ENCODE data around the gene FIBIN.

The FIBIN gene

DNA sequence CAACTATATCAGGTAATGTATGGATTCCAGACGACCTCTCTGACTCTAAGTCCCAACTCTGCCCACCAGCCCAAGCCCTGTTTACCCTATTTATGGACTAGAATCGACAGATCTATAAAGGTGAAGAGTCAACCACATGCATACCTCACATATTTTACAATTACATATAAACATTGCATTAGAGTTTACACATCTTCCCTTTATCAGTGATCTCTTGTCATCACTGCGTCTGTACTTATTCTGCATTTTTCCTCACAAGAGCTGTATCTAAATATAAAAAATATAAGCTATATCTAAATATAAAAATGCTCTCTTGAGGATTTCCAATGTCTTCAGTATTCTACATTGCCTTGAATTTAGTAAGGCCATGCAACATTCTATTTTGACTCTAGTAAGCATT lies 8.5 kb downstream of the FIBIN start:
- no peaks in the 10 kb centered on the region for H3K4me1 ChIP-seq (ENCODE audit: insufficient read depth, low read length)
- DNase-seq (no peak), ATAC-seq (ENCODE audit: insufficient read depth, low read depth) (no peak)
- H3K27ac ChIP-seq (ENCODE audit: low read length) = no peak overlapping the region
- H3K4me3 ChIP-seq (ENCODE audit: low read depth in 1 of 2, low read length in 2 of 2) = no peak overlapping the region
- H3K79me2 ChIP-seq (ENCODE audit: insufficient read depth, low read length) = no peaks in the 10 kb centered on the region
- H3K9ac ChIP-seq (ENCODE audit: low read depth, low read length) = no peak overlapping the region
- H2AFZ ChIP-seq (ENCODE audit: low read depth, low read length) = no peak overlapping the region
- H3K4me2 ChIP-seq (ENCODE audit: insufficient read depth, low read length) = no peak overlapping the region
- H3K36me3 ChIP-seq (ENCODE audit: insufficient read depth, low read length) = no peaks in the 10 kb centered on the region
- H4K20me1 ChIP-seq (ENCODE audit: insufficient read depth, low read length) = no peaks in the 10 kb centered on the region
- no peak for TF ChIP-seq EZH2 (IDR thresholded peaks at IDR 0.05; ENCODE audit: borderline replicate concordance, low read depth, low read length, severe bottlenecking)
- TF ChIP-seq, protein P1, sequence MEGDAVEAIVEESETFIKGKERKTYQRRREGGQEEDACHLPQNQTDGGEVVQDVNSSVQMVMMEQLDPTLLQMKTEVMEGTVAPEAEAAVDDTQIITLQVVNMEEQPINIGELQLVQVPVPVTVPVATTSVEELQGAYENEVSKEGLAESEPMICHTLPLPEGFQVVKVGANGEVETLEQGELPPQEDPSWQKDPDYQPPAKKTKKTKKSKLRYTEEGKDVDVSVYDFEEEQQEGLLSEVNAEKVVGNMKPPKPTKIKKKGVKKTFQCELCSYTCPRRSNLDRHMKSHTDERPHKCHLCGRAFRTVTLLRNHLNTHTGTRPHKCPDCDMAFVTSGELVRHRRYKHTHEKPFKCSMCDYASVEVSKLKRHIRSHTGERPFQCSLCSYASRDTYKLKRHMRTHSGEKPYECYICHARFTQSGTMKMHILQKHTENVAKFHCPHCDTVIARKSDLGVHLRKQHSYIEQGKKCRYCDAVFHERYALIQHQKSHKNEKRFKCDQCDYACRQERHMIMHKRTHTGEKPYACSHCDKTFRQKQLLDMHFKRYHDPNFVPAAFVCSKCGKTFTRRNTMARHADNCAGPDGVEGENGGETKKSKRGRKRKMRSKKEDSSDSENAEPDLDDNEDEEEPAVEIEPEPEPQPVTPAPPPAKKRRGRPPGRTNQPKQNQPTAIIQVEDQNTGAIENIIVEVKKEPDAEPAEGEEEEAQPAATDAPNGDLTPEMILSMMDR (IDR thresholded peaks at IDR 0.05; ENCODE audit: borderline replicate concordance, extremely low read depth, low read length, poor library complexity, severe bottlenecking) = no peak
- H3K27me3 ChIP-seq (ENCODE audit: insufficient read depth, low read length, poor library complexity) = no peaks in the 10 kb centered on the region
- H3K9me3 ChIP-seq (ENCODE audit: insufficient read depth, low read length, severe bottlenecking) = no peaks in the 10 kb centered on the region

DNA sequence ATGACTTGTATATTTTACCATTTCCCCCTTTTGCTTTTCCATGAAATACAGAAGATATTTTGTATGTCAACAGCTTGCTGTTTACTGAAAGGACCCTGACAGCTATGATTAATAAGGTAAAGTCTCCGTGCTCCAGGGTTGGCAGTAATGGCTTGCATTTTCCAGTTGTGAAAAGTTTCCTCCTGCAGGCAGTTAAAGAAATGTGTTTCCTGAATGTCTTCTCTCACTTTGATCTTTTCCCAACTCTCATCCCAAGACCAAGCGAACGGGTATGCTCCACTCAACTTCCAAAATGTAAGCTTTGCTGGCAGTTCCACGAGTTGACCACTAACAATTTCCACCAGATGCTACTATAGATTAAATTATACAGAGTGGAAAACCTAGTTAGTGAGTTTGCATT lies 8.9 kb downstream of the FIBIN start:
- no peak overlapping the region for H2AFZ ChIP-seq (ENCODE audit: low read depth, low read length)
- H3K79me2 ChIP-seq (ENCODE audit: insufficient read depth, low read length) = no peaks in the 10 kb centered on the region
- TF ChIP-seq, protein P1 (IDR thresholded peaks at IDR 0.05; ENCODE audit: borderline replicate concordance, extremely low read depth, low read length, poor library complexity, severe bottlenecking) = no peak
- no peak for TF ChIP-seq EZH2 (IDR thresholded peaks at IDR 0.05; ENCODE audit: borderline replicate concordance, low read depth, low read length, severe bottlenecking)
- H3K27me3 ChIP-seq (ENCODE audit: insufficient read depth, low read length, poor library complexity) = no peaks in the 10 kb centered on the region
- no peaks in the 10 kb centered on the region for H4K20me1 ChIP-seq (ENCODE audit: insufficient read depth, low read length)
- no peaks in the 10 kb centered on the region for H3K4me1 ChIP-seq (ENCODE audit: insufficient read depth, low read length)
- no peaks in the 10 kb centered on the region for H3K36me3 ChIP-seq (ENCODE audit: insufficient read depth, low read length)
- DNase-seq = no peak
- no peak overlapping the region for H3K27ac ChIP-seq (ENCODE audit: low read length)
- no peak overlapping the region for H3K4me2 ChIP-seq (ENCODE audit: insufficient read depth, low read length)
- no peak for ATAC-seq (ENCODE audit: insufficient read depth, low read depth)
- no peak overlapping the region for H3K4me3 ChIP-seq (ENCODE audit: low read depth in 1 of 2, low read length in 2 of 2)
- H3K9ac ChIP-seq (ENCODE audit: low read depth, low read length) = no peak overlapping the region
- H3K9me3 ChIP-seq (ENCODE audit: insufficient read depth, low read length, severe bottlenecking) = no peaks in the 10 kb centered on the region

DNA sequence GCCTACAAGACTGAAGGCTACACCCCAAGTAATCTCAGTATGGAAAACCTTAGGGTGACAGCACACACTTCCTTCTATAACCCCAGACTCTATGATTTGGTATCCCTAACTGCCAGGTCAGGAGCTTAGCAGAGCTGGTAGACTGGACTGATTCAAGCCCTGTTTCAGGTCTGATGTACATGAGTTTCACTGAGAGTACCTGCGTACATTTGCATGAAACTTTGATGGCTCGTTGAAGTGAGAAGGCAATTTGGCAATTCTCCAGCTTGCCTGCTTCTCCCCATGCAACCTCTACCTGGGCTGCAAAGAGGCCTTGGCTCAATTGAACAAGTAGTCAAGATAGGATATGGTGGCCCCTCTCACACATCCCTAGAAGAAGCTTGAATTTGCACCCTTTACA lies 10.2 kb downstream of the FIBIN start:
- H4K20me1 ChIP-seq (ENCODE audit: insufficient read depth, low read length) = no peaks in the 10 kb centered on the region
- H2AFZ ChIP-seq (ENCODE audit: low read depth, low read length) = no peak overlapping the region
- H3K9me3 ChIP-seq (ENCODE audit: insufficient read depth, low read length, severe bottlenecking) = no peaks in the 10 kb centered on the region
- no peak overlapping the region for H3K4me2 ChIP-seq (ENCODE audit: insufficient read depth, low read length)
- no peaks in the 10 kb centered on the region for H3K27me3 ChIP-seq (ENCODE audit: insufficient read depth, low read length, poor library complexity)
- no peak overlapping the region for H3K9ac ChIP-seq (ENCODE audit: low read depth, low read length)
- no peaks in the 10 kb centered on the region for H3K4me1 ChIP-seq (ENCODE audit: insufficient read depth, low read length)
- ATAC-seq (ENCODE audit: insufficient read depth, low read depth) (no peak), DNase-seq (no peak)
- no peak overlapping the region for H3K27ac ChIP-seq (ENCODE audit: low read length)
- TF ChIP-seq, protein P1 (IDR thresholded peaks at IDR 0.05; ENCODE audit: borderline replicate concordance, extremely low read depth, low read length, poor library complexity, severe bottlenecking) = no peak
- TF ChIP-seq EZH2 (IDR thresholded peaks at IDR 0.05; ENCODE audit: borderline replicate concordance, low read depth, low read length, severe bottlenecking) = no peak
- no peaks in the 10 kb centered on the region for H3K36me3 ChIP-seq (ENCODE audit: insufficient read depth, low read length)
- H3K4me3 ChIP-seq (ENCODE audit: low read depth in 1 of 2, low read length in 2 of 2) = no peak overlapping the region
- no peaks in the 10 kb centered on the region for H3K79me2 ChIP-seq (ENCODE audit: insufficient read depth, low read length)
